ENCODE data around the gene FBLN2. TPM values are rescaled to one million over a fixed set of nuclear protein-coding genes. Genes with fewer than 3 reads are reported as not detected.

Gene FBLN2
- total RNA-seq, 1 experiment from 2014 or later = 36.7 TPM

- Mint-ChIP-seq H3K27me3 (ENCODE audit: insufficient read depth, unreplicated experiment) (peaks cover 31% of the 10 kb centered on the region), H3K9me3 (ENCODE audit: unreplicated experiment) (no peaks in the 10 kb centered on the region), H3K4me3 (ENCODE audit: unreplicated experiment) (no peak overlapping the region), H3K27ac (ENCODE audit: unreplicated experiment) (no peak overlapping the region), H3K4me1 (ENCODE audit: low read depth, unreplicated experiment) (no peaks in the 10 kb centered on the region), H3K36me3 (ENCODE audit: insufficient read depth, unreplicated experiment) (no peaks in the 10 kb centered on the region)
- H3K27me3 ChIP-seq (replicated peaks; ENCODE audit: control insufficient read depth, insufficient read depth, low read length) = peaks cover 4% of the 10 kb centered on the region
- no TSS peak for BruUV-seq (replicated peaks)
- ChIA-PET CTCF (interaction anchor here (0.9 kb wide), 1 partner anchor 195 kb away, joined by 3 read pairs; the partner anchor contains the start of gene WNT7A), POLR2A (no interaction called here)
- no peaks in the 10 kb centered on the region for H3K4me1 ChIP-seq
- no peak for DNase-seq
- no peaks in the 10 kb centered on the region for H3K9me3 ChIP-seq
- no peak overlapping the region for H3K4me3 ChIP-seq (ENCODE audit: low read depth, low read length)
- intact Hi-C loops (cut with micrococcal nuclease; ENCODE audit: unreplicated experiment) = no loop called here
- TF ChIP-seq, protein P1, sequence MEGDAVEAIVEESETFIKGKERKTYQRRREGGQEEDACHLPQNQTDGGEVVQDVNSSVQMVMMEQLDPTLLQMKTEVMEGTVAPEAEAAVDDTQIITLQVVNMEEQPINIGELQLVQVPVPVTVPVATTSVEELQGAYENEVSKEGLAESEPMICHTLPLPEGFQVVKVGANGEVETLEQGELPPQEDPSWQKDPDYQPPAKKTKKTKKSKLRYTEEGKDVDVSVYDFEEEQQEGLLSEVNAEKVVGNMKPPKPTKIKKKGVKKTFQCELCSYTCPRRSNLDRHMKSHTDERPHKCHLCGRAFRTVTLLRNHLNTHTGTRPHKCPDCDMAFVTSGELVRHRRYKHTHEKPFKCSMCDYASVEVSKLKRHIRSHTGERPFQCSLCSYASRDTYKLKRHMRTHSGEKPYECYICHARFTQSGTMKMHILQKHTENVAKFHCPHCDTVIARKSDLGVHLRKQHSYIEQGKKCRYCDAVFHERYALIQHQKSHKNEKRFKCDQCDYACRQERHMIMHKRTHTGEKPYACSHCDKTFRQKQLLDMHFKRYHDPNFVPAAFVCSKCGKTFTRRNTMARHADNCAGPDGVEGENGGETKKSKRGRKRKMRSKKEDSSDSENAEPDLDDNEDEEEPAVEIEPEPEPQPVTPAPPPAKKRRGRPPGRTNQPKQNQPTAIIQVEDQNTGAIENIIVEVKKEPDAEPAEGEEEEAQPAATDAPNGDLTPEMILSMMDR (IDR thresholded peaks at IDR 0.05; ENCODE audit: insufficient read depth in 1 of 2, low read depth in 1 of 2, low read length in 1 of 2, severe bottlenecking in 1 of 2, unreplicated experiment in 1 of 2) = no peak
- H3K36me3 ChIP-seq (ENCODE audit: control insufficient read depth, insufficient read depth, low read length) = no peaks in the 10 kb centered on the region
Measured at GRCh38 chr3:13685721-13686120, 136.8 kb downstream of the FBLN2 start.

GRCh38 chr3:13686367-13687160 lies 137.6 kb downstream of the FBLN2 start:
- H3K27me3 Mint-ChIP-seq (ENCODE audit: insufficient read depth, unreplicated experiment) = peaks cover 33% of the 10 kb centered on the region

GRCh38 chr3:13687517-13687943 lies 138.6 kb downstream of the FBLN2 start:
- no peaks in the 10 kb centered on the region for H3K4me1 Mint-ChIP-seq (ENCODE audit: low read depth, unreplicated experiment)
- peaks cover 34% of the 10 kb centered on the region for H3K27me3 Mint-ChIP-seq (ENCODE audit: insufficient read depth, unreplicated experiment)
- BruUV-seq (replicated peaks) = no TSS peak
- H3K9me3 ChIP-seq = no peaks in the 10 kb centered on the region
- no peaks in the 10 kb centered on the region for H3K36me3 Mint-ChIP-seq (ENCODE audit: insufficient read depth, unreplicated experiment)
- peaks cover 4% of the 10 kb centered on the region for H3K27me3 ChIP-seq (replicated peaks; ENCODE audit: control insufficient read depth, insufficient read depth, low read length)
- no peak overlapping the region for H3K4me3 ChIP-seq (ENCODE audit: low read depth, low read length)
- TF ChIP-seq, protein P1 (IDR thresholded peaks at IDR 0.05; ENCODE audit: insufficient read depth in 1 of 2, low read depth in 1 of 2, low read length in 1 of 2, severe bottlenecking in 1 of 2, unreplicated experiment in 1 of 2) = no peak
- POLR2A ChIA-PET = no interaction called here
- H3K27ac Mint-ChIP-seq (ENCODE audit: unreplicated experiment) = no peak overlapping the region
- intact Hi-C loops (cut with micrococcal nuclease; ENCODE audit: unreplicated experiment) = no loop called here
- no peaks in the 10 kb centered on the region for H3K4me1 ChIP-seq
- no peaks in the 10 kb centered on the region for H3K9me3 Mint-ChIP-seq (ENCODE audit: unreplicated experiment)
- H3K4me3 Mint-ChIP-seq (ENCODE audit: unreplicated experiment) = no peak overlapping the region
- CTCF ChIA-PET = interaction anchor here (0.6 kb wide), 1 partner anchor 861 kb away, joined by 3 read pairs; no protein-coding TSS in a partner anchor
- no peaks in the 10 kb centered on the region for H3K36me3 ChIP-seq (ENCODE audit: control insufficient read depth, insufficient read depth, low read length)
- no peak for DNase-seq

More at GRCh38 chr3:13686367-13687160, 137.6 kb downstream of the FBLN2 start:
- Histone ChIP-seq H3K4me1 (no peaks in the 10 kb centered on the region), H3K36me3 (ENCODE audit: control insufficient read depth, insufficient read depth, low read length) (no peaks in the 10 kb centered on the region), H3K27me3 (replicated peaks; ENCODE audit: control insufficient read depth, insufficient read depth, low read length) (peaks cover 4% of the 10 kb centered on the region), H3K9me3 (no peaks in the 10 kb centered on the region), H3K4me3 (ENCODE audit: low read depth, low read length) (no peak overlapping the region)
- no peak overlapping the region for H3K27ac Mint-ChIP-seq (ENCODE audit: unreplicated experiment)
- TF ChIP-seq, protein P1 (IDR thresholded peaks at IDR 0.05; ENCODE audit: insufficient read depth in 1 of 2, low read depth in 1 of 2, low read length in 1 of 2, severe bottlenecking in 1 of 2, unreplicated experiment in 1 of 2) = peak in 1 of 2 experiments; percentile 16
- POLR2A ChIA-PET = no interaction called here
- no peaks in the 10 kb centered on the region for H3K9me3 Mint-ChIP-seq (ENCODE audit: unreplicated experiment)
- CTCF ChIA-PET = interaction anchor here (0.9 to 1.1 kb wide), 2 partner anchors 29 to 194 kb away, joined by 3 read pairs; partner anchors contain the start of gene WNT7A
- no peak for DNase-seq
- intact Hi-C loops (cut with micrococcal nuclease; ENCODE audit: unreplicated experiment) = no loop called here
- BruUV-seq (replicated peaks) = no TSS peak
- no peaks in the 10 kb centered on the region for H3K36me3 Mint-ChIP-seq (ENCODE audit: insufficient read depth, unreplicated experiment)
- no peak overlapping the region for H3K4me3 Mint-ChIP-seq (ENCODE audit: unreplicated experiment)
- no peaks in the 10 kb centered on the region for H3K4me1 Mint-ChIP-seq (ENCODE audit: low read depth, unreplicated experiment)

Other genes starting within 250 kb of the FBLN2 start
- 58.5 and 63.7 TPM in 2 replicates for gene NUP210, start 128.8 kb upstream of the FBLN2 start, total RNA-seq (2022)
- gene HDAC11, start 68.8 kb upstream of the FBLN2 start, total RNA-seq (2022) = 10.5 and 10.9 TPM in 2 replicates